SKM-1 treated with dmso at 0.1 percent for 144 hours (cell line): ENCODE measurements around the gene KCNN2.
A peak's percentile ranks its signal among the peaks of the same experiment; 100 is the strongest.

Experiments
- DNase-seq: peaks from one replicate; lab custom pipeline; 2025; ENCODE audit not compliant: unreplicated experiment; lab: John Stamatoyannopoulos, UW

The KCNN2 gene

DNA sequence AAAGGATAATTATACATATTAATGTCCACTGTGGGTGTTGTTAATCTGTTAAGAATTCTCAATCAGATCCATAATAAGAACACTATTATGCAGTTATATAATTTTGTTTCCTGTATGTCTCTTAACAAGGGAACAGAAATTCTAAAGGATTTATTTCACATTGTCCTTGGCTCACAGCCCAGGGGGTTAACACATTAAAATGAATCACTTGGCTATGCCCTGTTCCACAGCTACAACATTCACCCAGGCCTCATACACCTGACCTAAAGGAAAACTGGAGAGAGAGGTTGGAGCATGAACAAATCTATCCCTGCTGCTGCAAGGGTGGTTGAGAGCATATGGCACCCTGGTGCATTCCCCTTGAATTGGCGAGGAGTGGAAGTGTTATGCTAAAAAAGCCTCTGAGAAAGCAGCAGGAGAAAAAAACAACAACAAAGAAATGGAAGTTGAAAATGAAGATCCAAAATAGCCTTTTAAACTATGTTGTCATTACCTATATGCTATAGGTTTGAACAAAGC, 116.0 kb downstream of the KCNN2 start:
- no peak for DNase-seq

- peak; percentile 23 for DNase-seq
Measured at GRCh38 chr5:114500756-114501155, 138.9 kb downstream of the KCNN2 start.

GRCh38 chr5:114504560-114504959, 142.7 kb downstream of the KCNN2 start:
- DNase-seq: no peak

DNA sequence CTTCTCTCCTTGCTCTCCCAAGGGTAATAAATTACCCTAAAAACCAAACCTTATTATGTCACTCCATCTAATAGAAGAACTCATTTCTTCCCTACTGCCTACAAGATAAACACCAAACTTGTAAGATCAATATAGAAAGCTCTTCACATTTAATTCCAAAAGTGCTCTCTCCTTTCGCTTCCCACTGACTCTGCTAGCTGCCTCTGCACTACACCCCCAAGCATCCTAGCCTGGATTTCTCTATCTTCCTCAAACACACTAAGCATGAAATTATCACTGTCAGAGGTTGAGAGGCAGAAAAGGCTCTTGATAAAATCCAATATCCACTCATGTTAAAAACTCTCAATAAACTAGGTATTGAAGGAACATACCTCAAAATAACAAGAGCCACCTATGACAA, 162.4 kb downstream of the KCNN2 start:
- DNase-seq: no peak

DNA sequence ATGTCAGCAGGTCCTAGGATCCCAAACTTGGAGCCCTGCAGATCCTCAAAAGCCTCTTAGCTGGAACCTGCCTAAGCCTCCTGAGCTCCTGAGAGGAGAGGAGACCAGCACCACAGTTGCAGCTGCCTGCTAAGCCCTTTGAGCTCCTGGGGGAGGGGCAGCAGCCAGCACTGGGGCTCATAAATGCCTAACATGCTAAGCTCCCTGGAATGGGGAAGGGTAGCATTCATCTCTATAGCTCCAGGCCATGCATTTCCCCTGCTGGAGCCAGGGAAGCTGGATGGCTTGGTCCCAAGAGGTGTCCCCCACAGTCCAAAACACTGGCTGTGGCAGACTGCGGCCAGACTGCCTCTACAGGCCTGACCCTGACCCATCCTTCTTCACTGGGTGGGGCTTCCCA, 182.7 kb downstream of the KCNN2 start:
- no peak for DNase-seq
